CD14-positive monocyte (primary cell): ENCODE data around the gene ZBTB4. TPM values are rescaled to one million over a fixed set of nuclear protein-coding genes. Genes with fewer than 3 reads are reported as not detected.
"Not testable (repeated sequence)": the region's sequence is repeated elsewhere in the genome, so short reads cannot be mapped to it uniquely, and the experiment has no call there.

Experiments used
- DNase-seq, 3 donors: peaks; one replicate each; pipeline ENCODE4 v3.0.0-alpha.2; 2011 to 2022
- H2AFZ ChIP-seq: 2 replicates; pipeline ENCODE4 v1.6.0; 2012; ENCODE audit warnings: mild to moderate bottlenecking, low read depth, low read length, inconsistent platforms; ENCODE audit not compliant: insufficient read depth, poor library complexity, severe bottlenecking
- H3K27ac ChIP-seq, 2 donors: 1 replicate in 1 of 2; 2 replicates in 1 of 2; pipeline ENCODE4 v1.5.1; 2012 to 2013; ENCODE audit warnings: low read length in 2 of 2, control low read depth in 1 of 2, inconsistent platforms in 1 of 2, low read depth in 1 of 2, mild to moderate bottlenecking in 1 of 2
- H3K27me3 ChIP-seq, 2 donors: one replicate each; pipeline versions ENCODE4 v1.6.0 to v1.6.1; 2011 to 2013; ENCODE audit warnings: low read length in 2 of 2; ENCODE audit not compliant: control insufficient read depth in 2 of 2, insufficient read depth in 2 of 2
- H3K36me3 ChIP-seq, 2 donors: replicated peaks in 1 of 2; 1 replicate in 1 of 2; 2 replicates in 1 of 2; pipeline versions ENCODE4 v1.5.1 to v1.6.1; 2012 to 2013; ENCODE audit warnings: low read length in 2 of 2, control low read depth in 1 of 2, inconsistent platforms in 1 of 2, mild to moderate bottlenecking in 1 of 2; ENCODE audit not compliant: insufficient read depth in 2 of 2, control insufficient read depth in 1 of 2
- H3K4me1 ChIP-seq, 2 donors: 1 replicate in 1 of 2; 2 replicates in 1 of 2; pipeline versions ENCODE4 v1.5.1 to v1.6.1; 2012 to 2013; ENCODE audit warnings: low read length in 2 of 2, control low read depth in 1 of 2, inconsistent platforms in 1 of 2, mild to moderate bottlenecking in 1 of 2, moderate library complexity in 1 of 2; ENCODE audit not compliant: insufficient read depth in 2 of 2, control insufficient read depth in 1 of 2
- H3K4me2 ChIP-seq: replicated peaks from 2 replicates; pipeline ENCODE3; 2012; ENCODE audit warnings: low read length, moderate library complexity, mild to moderate bottlenecking; ENCODE audit not compliant: poor library complexity, severe bottlenecking; ENCODE audit errors: extremely low read depth
- H3K4me3 ChIP-seq, 3 experiments: fragments of 200-600 bp in 1 of 3; sonication (generic) in 1 of 3; replicated peaks in 1 of 3; 1 replicate in 2 of 3; 2 replicates in 1 of 3; pipeline ENCODE4 v1.5.1; 2011 to 2013; ENCODE audit warnings: low read length in 3 of 3, mild to moderate bottlenecking in 3 of 3, control low read depth in 2 of 3, low read depth in 2 of 3, inconsistent platforms in 1 of 3, moderate library complexity in 1 of 3
- H3K79me2 ChIP-seq: 2 replicates; pipeline ENCODE4 v1.6.0; 2012; ENCODE audit warnings: mild to moderate bottlenecking, control low read depth, inconsistent platforms, low read length, moderate library complexity; ENCODE audit not compliant: insufficient read depth
- H3K9ac ChIP-seq: 2 replicates; pipeline ENCODE4 v1.6.0; 2017; ENCODE audit warnings: low read length, mild to moderate bottlenecking; ENCODE audit not compliant: insufficient read depth, poor library complexity, severe bottlenecking
- H3K9me3 ChIP-seq, 2 donors: replicated peaks in 1 of 2; 1 replicate in 1 of 2; 2 replicates in 1 of 2; pipeline versions ENCODE4 v1.5.1 to v1.6.1; 2012 to 2013; ENCODE audit warnings: low read length in 2 of 2, control low read depth in 1 of 2; ENCODE audit not compliant: control insufficient read depth in 1 of 2, insufficient read depth in 1 of 2
- H4K20me1 ChIP-seq: 2 replicates; pipeline ENCODE4 v1.6.0; 2012; ENCODE audit warnings: mild to moderate bottlenecking, low read length, control low read depth, moderate library complexity; ENCODE audit not compliant: insufficient read depth
- H3K27ac Mint-ChIP-seq, 7 donors: one replicate each; pipeline ENCODE4 v1.8.0; 2020; ENCODE audit warnings: mild to moderate bottlenecking in 7 of 7, mixed read lengths in 7 of 7, moderate library complexity in 6 of 7, inconsistent platforms in 2 of 7
- H3K27me3 Mint-ChIP-seq, 3 donors: one replicate each; pipeline ENCODE4 v1.8.0; 2021 to 2022; ENCODE audit warnings: low read depth in 3 of 3, mild to moderate bottlenecking in 3 of 3, mixed read lengths in 3 of 3, moderate library complexity in 3 of 3, inconsistent platforms in 1 of 3
- H3K36me3 Mint-ChIP-seq, 2 donors: one replicate each; pipeline ENCODE4 v1.8.0; 2020; ENCODE audit warnings: mixed read lengths in 2 of 2, inconsistent platforms in 1 of 2, mild to moderate bottlenecking in 1 of 2
- H3K4me1 Mint-ChIP-seq: one replicate; pipeline ENCODE4 v1.8.0; 2020; ENCODE audit warnings: mild to moderate bottlenecking, mixed read lengths
- H3K4me3 Mint-ChIP-seq, 2 donors: one replicate each; pipeline ENCODE4 v1.8.0; 2020; ENCODE audit warnings: mild to moderate bottlenecking in 2 of 2, mixed read lengths in 2 of 2, moderate library complexity in 1 of 2
- H3K9me3 Mint-ChIP-seq, 7 donors: one replicate each; pipeline ENCODE4 v1.8.0; 2020 to 2022; ENCODE audit warnings: mixed read lengths in 7 of 7, mild to moderate bottlenecking in 6 of 7, moderate library complexity in 6 of 7, inconsistent platforms in 2 of 7
- CTCF ChIP-seq: fragments of 200-600 bp; IDR thresholded peaks from one replicate; pipeline ENCODE4 v1.8.0; 2022; ENCODE audit warnings: antibody characterized with exemption, mild to moderate bottlenecking
- WGBS: methylation state at CpG from one replicate; pipeline ENCODE4 v1.1.5; 2013; ENCODE audit warnings: missing lambda C conversion rate; ENCODE audit not compliant: insufficient coverage; 5-methylcytosine and 5-hydroxymethylcytosine counted together
- intact Hi-C, 2 donors: fragments of 100-400 bp; cut with micrococcal nuclease; formaldehyde crosslinking; loops; one replicate each; pipeline versions ENCODE4 v1.15.0 to v1.15.1; 2023
- polyA plus RNA-seq, 3 donors: library from polyadenylated mRNA; depleted of rRNA in 1 of 3; unstranded in 2 of 3; stranded (reverse) in 1 of 3; fragments of 300-500 nt in 2 of 3; fragments of >200 nt in 1 of 3; fragmentation: Illumina TruSeq in 2 of 3; gene quantifications; 1 replicate in 2 of 3; 2 replicates in 1 of 3; pipeline ENCODE4 v1.2.3, GENCODE V29; 2012 to 2021

The ZBTB4 gene
- polyA plus RNA-seq, 3 donors: 3.4 to 8.1 (median 4.4) TPM

GRCh38 chr17:7471729-7472128 lies 7.7 kb downstream of the ZBTB4 start:
- no peak for TF ChIP-seq CTCF

GRCh38 chr17:7470457-7470973 lies 8.9 kb downstream of the ZBTB4 start:
- DNase-seq, intact Hi-C loops, H3K9me3 Mint-ChIP-seq, H3K36me3 ChIP-seq, H4K20me1 ChIP-seq, H3K4me3 Mint-ChIP-seq, H2AFZ ChIP-seq, H3K27ac ChIP-seq, H3K4me3 ChIP-seq, H3K4me2 ChIP-seq, H3K27ac Mint-ChIP-seq, H3K27me3 Mint-ChIP-seq, H3K27me3 ChIP-seq, H3K9ac ChIP-seq, H3K9me3 ChIP-seq: not testable (repeated sequence)
- WGBS: 100% methylated on average over 1 of the region's 8 CpGs
- Mint-ChIP-seq H3K36me3 (peaks cover 9 to 19% of the 10 kb centered on the region in 2 donors), H3K4me1 (peaks cover 38% of the 10 kb centered on the region)
- Histone ChIP-seq H3K4me1 (peaks cover 31 to 42% of the 10 kb centered on the region in 2 donors), H3K79me2 (peaks cover 50% of the 10 kb centered on the region)

More at GRCh38 chr17:7471729-7472128, 7.7 kb downstream of the ZBTB4 start:
- Histone ChIP-seq H3K9ac (no peak overlapping the region), H3K4me1 (peaks cover 36 to 43% of the 10 kb centered on the region in 2 donors), H3K9me3 (no peaks in the 10 kb centered on the region), H2AFZ (no peak overlapping the region), H3K36me3 (peaks cover 0 to 7% of the 10 kb centered on the region in 2 donors), H3K27me3 (no peaks in the 10 kb centered on the region), H3K79me2 (peaks cover 63% of the 10 kb centered on the region), H3K27ac (no peak overlapping the region), H3K4me2 (no peak overlapping the region), H3K4me3 (no peak overlapping the region), H4K20me1 (peaks cover 5% of the 10 kb centered on the region)
- H3K4me1 Mint-ChIP-seq: peaks cover 43% of the 10 kb centered on the region
- H3K36me3 Mint-ChIP-seq: peaks cover 12 to 13% of the 10 kb centered on the region in 2 donors
- intact Hi-C loops: no loop called here
- H3K27ac Mint-ChIP-seq: no peak overlapping the region
- H3K27me3 Mint-ChIP-seq: no peaks in the 10 kb centered on the region
- no peaks in the 10 kb centered on the region for H3K9me3 Mint-ChIP-seq
- no peak overlapping the region for H3K4me3 Mint-ChIP-seq
- no peak for DNase-seq
- WGBS: 71% methylated on average over 2 of the region's 2 CpGs

GRCh38 chr17:7469843-7470242 lies 9.6 kb downstream of the ZBTB4 start:
- intact Hi-C loops, H3K4me3 ChIP-seq, H3K4me3 Mint-ChIP-seq, H2AFZ ChIP-seq, H3K27me3 Mint-ChIP-seq, H3K4me2 ChIP-seq, H3K9me3 ChIP-seq, H3K27ac ChIP-seq, H4K20me1 ChIP-seq, H3K27ac Mint-ChIP-seq, H3K36me3 ChIP-seq, DNase-seq, H3K27me3 ChIP-seq, H3K9me3 Mint-ChIP-seq, H3K9ac ChIP-seq: not testable (repeated sequence)
- peaks cover 25 to 35% of the 10 kb centered on the region in 2 donors for H3K4me1 ChIP-seq
- peaks cover 44% of the 10 kb centered on the region for H3K79me2 ChIP-seq
- peaks cover 10 to 22% of the 10 kb centered on the region in 2 donors for H3K36me3 Mint-ChIP-seq
- WGBS: 70% methylated on average over 2 of the region's 12 CpGs
- peaks cover 32% of the 10 kb centered on the region for H3K4me1 Mint-ChIP-seq
